K562 (cell line): Measurements from ENCODE around the gene PSMD11. TPM values are rescaled to one million over a fixed set of nuclear protein-coding genes. Genes with fewer than 3 reads are reported as not detected.

Experiments
- ATAC-seq: fragments of 200-7000 bp; cut with Tn5 transposase; 3 replicates; pipeline ENCODE4 v1.9.1; 2020; ENCODE audit warnings: moderate library complexity
- BruUV-seq: library from RNA; stranded (reverse); fragments of 400-500 nt; replicated peaks from 2 replicates; lab custom pipeline; 2021; lab: Mats Ljungman, UMichigan
- CTCF ChIA-PET: fragments of 300-600 bp; formaldehyde crosslinking; extraction: SDS; loops from one replicate; lab custom pipeline; 2021; ENCODE audit warnings: low intra/inter-chr PET ratio; lab: Yijun Ruan, JAX
- POLR2A ChIA-PET: fragments of 300-600, 350-650 bp; sonication (Branson Sonifier 250); formaldehyde crosslinking; extraction: SDS; loops from one replicate; lab custom pipeline; 2021; ENCODE audit warnings: antibody characterized with exemption, inconsistent platforms; lab: Yijun Ruan, JAX
- DNase-seq, 4 experiments: peaks; one replicate each; pipeline versions ENCODE4 v3.0.0 to v3.0.0-alpha.2; 2011 to 2018; ENCODE audit warnings: low spot score in 3 of 4, mixed read lengths in 3 of 4; ENCODE audit errors: extremely low read depth in 1 of 4
- FAIRE-seq: peaks from 2 replicates; lab custom pipeline; 2011; peaks lifted over from hg19 to GRCh38; lab: Jason Lieb, UNC
- H2AFZ ChIP-seq: 2 replicates; pipeline ENCODE4 v1.6.0; 2011; ENCODE audit warnings: low read depth, low read length, control low read depth, inconsistent platforms
- H3K27ac ChIP-seq: fragments of 200-600 bp; 3 replicates; pipeline ENCODE4 v1.8.0; 2011; ENCODE audit warnings: low read depth, mild to moderate bottlenecking, control low read depth, inconsistent platforms, low read length, moderate library complexity, mixed read lengths; ENCODE audit errors: extremely low read depth
- H3K27me3 ChIP-seq, 2 experiments: fragments of 300-600 bp in 1 of 2; 2 replicates in 1 of 2; 3 replicates in 1 of 2; pipeline versions ENCODE4 v1.6.0 to v1.8.0; 2011; ENCODE audit warnings: inconsistent platforms in 2 of 2, low read length in 2 of 2, mild to moderate bottlenecking in 1 of 2, mixed read lengths in 1 of 2, moderate library complexity in 1 of 2; ENCODE audit not compliant: control insufficient read depth in 2 of 2, insufficient read depth in 2 of 2
- H3K36me3 ChIP-seq: fragments of 300-600 bp; 3 replicates; pipeline ENCODE4 v1.8.0; 2011; ENCODE audit warnings: mild to moderate bottlenecking, low read length, inconsistent platforms; ENCODE audit not compliant: control insufficient read depth, insufficient read depth
- H3K4me1 ChIP-seq, 2 experiments: fragments of 200-600 bp in 1 of 2; replicated peaks in 1 of 2; 2 replicates in 1 of 2; 3 replicates in 1 of 2; pipeline versions ENCODE4 v1.5.1 to v1.8.0; 2011; ENCODE audit warnings: inconsistent platforms in 2 of 2, low read length in 2 of 2, mild to moderate bottlenecking in 1 of 2, mixed read lengths in 1 of 2, moderate library complexity in 1 of 2; ENCODE audit not compliant: control insufficient read depth in 2 of 2, insufficient read depth in 2 of 2
- H3K4me2 ChIP-seq: 2 replicates; pipeline ENCODE4 v1.6.1; 2011; ENCODE audit warnings: low read length, control low read depth, inconsistent platforms, mixed read lengths; ENCODE audit not compliant: insufficient read depth
- H3K4me3 ChIP-seq: fragments of 200-600 bp; sonication (generic), shearing (Covaris generic); 2 replicates; pipeline ENCODE4 v1.5.1; 2016; ENCODE audit warnings: control low read depth, inconsistent platforms
- H3K79me2 ChIP-seq: fragments of 200-600 bp; 3 replicates; pipeline ENCODE4 v1.8.0; 2011; ENCODE audit warnings: low read length, inconsistent platforms; ENCODE audit not compliant: control insufficient read depth, insufficient read depth
- H3K9ac ChIP-seq, 2 experiments: 2 replicates each; pipeline versions ENCODE4 v1.6.0 to v1.6.1; 2011; ENCODE audit warnings: low read depth in 2 of 2, low read length in 2 of 2, control low read depth in 1 of 2, inconsistent platforms in 1 of 2, mild to moderate bottlenecking in 1 of 2, mixed read lengths in 1 of 2; ENCODE audit not compliant: insufficient read depth in 1 of 2
- H3K9me1 ChIP-seq: one replicate; pipeline ENCODE4 v1.6.0; 2011; ENCODE audit warnings: inconsistent platforms, mild to moderate bottlenecking, low read length, moderate library complexity; ENCODE audit not compliant: control insufficient read depth, insufficient read depth
- H3K9me3 ChIP-seq: replicated peaks from 2 replicates; pipeline ENCODE4 v1.5.1; 2011; ENCODE audit warnings: low read depth, low read length, inconsistent platforms; ENCODE audit not compliant: control insufficient read depth, insufficient read depth
- H4K20me1 ChIP-seq: replicated peaks from 2 replicates; pipeline ENCODE4 v1.6.1; 2011; ENCODE audit warnings: low read length, inconsistent platforms, mixed read lengths; ENCODE audit not compliant: control insufficient read depth, insufficient read depth
- CC2D1A ChIP-seq: fragments of 450-650 bp; IDR thresholded peaks from 2 replicates; pipeline ENCODE4 v1.6.1; 2017; ENCODE audit warnings: mild to moderate bottlenecking
- CXXC5 ChIP-seq: fragments of 250-450 bp; sonication (Bioruptor Pico); IDR thresholded peaks from 2 replicates; pipeline ENCODE4 v1.8.0; 2022; ENCODE audit warnings: inconsistent platforms, mild to moderate bottlenecking, moderate library complexity
- EWSR1 ChIP-seq: fragments of 450-650 bp; IDR thresholded peaks from 2 replicates; pipeline ENCODE4 v1.6.1; 2018; ENCODE audit warnings: borderline replicate concordance, mild to moderate bottlenecking, low read depth, moderate library complexity; ENCODE audit not compliant: partially characterized antibody
- KAT8 ChIP-seq: fragments of 450-650 bp; IDR thresholded peaks from 2 replicates; pipeline ENCODE4 v1.6.1; 2016; ENCODE audit warnings: low read depth, mild to moderate bottlenecking
- MEF2D ChIP-seq: conservative IDR thresholded peaks from 2 replicates; pipeline ENCODE4 v1.6.1; 2016; ENCODE audit warnings: low read depth, missing genetic modification characterization, missing compliant biosample characterization
- MYC ChIP-seq, 2 experiments: fragments of 250-450 bp in 1 of 2; sonication (Bioruptor Pico) in 1 of 2; IDR thresholded peaks; 2 replicates each; pipeline versions ENCODE4 v1.5.1 to v1.6.1; 2012 to 2021; ENCODE audit warnings: low read depth in 2 of 2, borderline replicate concordance in 1 of 2, improper control_type of control experiment in 1 of 2, low read length in 1 of 2, mild to moderate bottlenecking in 1 of 2, moderate library complexity in 1 of 2
- PHB2 ChIP-seq: fragments of 450-650 bp; IDR thresholded peaks from 2 replicates; pipeline ENCODE4 v1.6.1; 2017; ENCODE audit warnings: low read depth
- ZNF354B ChIP-seq: fragments of 250-450 bp; sonication (Bioruptor Pico); IDR thresholded peaks from 2 replicates; pipeline ENCODE4 v1.4.0; 2020
- WGBS: fragments of 100-300 bp; shearing (Covaris generic); methylation state at CpG from one replicate; pipeline ENCODE4 v1.1.6; 2016; ENCODE audit warnings: low coverage, mixed read lengths; ENCODE audit not compliant: insufficient coverage; ENCODE audit errors: missing lambda C conversion rate; 5-methylcytosine and 5-hydroxymethylcytosine counted together
- in situ Hi-C: fragments of 300-500 bp; cut with MboI; formaldehyde crosslinking; loops from 4 replicates; pipeline ENCODE4 v1.15.0; 2018; ENCODE audit warnings: inconsistent platforms, mixed read lengths
- intact Hi-C: fragments of 100-400 bp; cut with micrococcal nuclease; formaldehyde crosslinking; loops from 2 replicates; pipeline ENCODE4 v1.14.2; 2022
- polyA plus RNA-seq, 8 experiments: library from polyadenylated mRNA; depleted of rRNA in 4 of 8; stranded (reverse) in 5 of 8; unstranded in 3 of 8; fragments of >200 nt; fragmentation: Nextera tagmentation in 2 of 8; fragmentation: Illumina TruSeq in 1 of 8; extraction: Ambion mirVana in 2 of 8; extraction: Trizol in 1 of 8; gene quantifications; 2 replicates each; pipeline versions ENCODE4 v1.2.1 to v1.2.3, GENCODE V29; 2011 to 2014; ENCODE audit warnings: inconsistent platforms in 1 of 8, missing spikeins in 1 of 8
- total RNA-seq, 7 experiments: library from RNA; depleted of rRNA in 6 of 7; stranded (reverse); fragments of >200 nt in 6 of 7; fragmentation: Illumina TruSeq in 2 of 7; extraction: Trizol in 2 of 7; gene quantifications; 2 replicates each; pipeline versions ENCODE4 v1.2.1 to v1.2.3, GENCODE V29; 2011 to 2021; ENCODE audit warnings: low replicate concordance in 1 of 7
- TF ChIP-seq, protein P1 (sequence below): sonication (generic); formaldehyde crosslinking; IDR thresholded peaks from 2 replicates; pipeline ENCODE4 v1.9.0; 2022; ENCODE audit warnings: mild to moderate bottlenecking, missing genetic modification reagents

Gene PSMD11
- total and polyA plus RNA-seq, 9 of the 15 experiments (the other 6 are each of a cell fraction or from before 2014, with no cell fraction given) = 104 to 378 (median 158) TPM

DNA sequence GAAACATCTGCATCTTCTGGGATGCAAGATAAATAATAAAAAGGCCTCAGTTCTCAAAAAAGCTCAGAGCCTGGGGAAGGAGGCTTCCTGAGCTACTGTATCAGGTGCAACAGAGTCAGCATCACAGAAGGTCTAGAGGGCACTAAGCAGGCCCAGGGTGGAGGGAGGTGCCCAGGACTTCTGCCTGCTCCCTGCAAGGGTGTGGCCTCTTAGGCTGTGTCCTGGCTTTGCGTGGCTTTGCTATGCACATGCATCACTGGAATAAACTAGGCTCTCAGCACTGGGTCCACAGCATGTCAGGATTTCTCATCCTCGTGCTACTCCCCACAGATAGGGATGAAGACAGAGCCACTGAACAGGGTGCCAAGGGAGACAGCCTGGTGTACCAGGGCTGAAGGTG is 68.0 kb downstream of the PSMD11 start:
- Histone ChIP-seq H2AFZ (no peak overlapping the region), H3K9ac (no peak overlapping the region), H3K4me1 (no peaks in the 10 kb centered on the region), H3K9me3 (no peaks in the 10 kb centered on the region), H3K4me3 (no peak overlapping the region), H3K27ac (no peak overlapping the region), H3K4me2 (no peak overlapping the region), H3K36me3 (no peaks in the 10 kb centered on the region), H4K20me1 (no peaks in the 10 kb centered on the region), H3K9me1 (no peaks in the 10 kb centered on the region), H3K27me3 (no peaks in the 10 kb centered on the region), H3K79me2 (no peaks in the 10 kb centered on the region)
- DNase-seq (no peak), FAIRE-seq (no peak), ATAC-seq (no peak)
- in situ Hi-C loops (no loop called here), intact Hi-C loops (no loop called here)
- 40% methylated on average over 2 of the region's 2 CpGs for WGBS
- TF ChIP-seq ZNF354B (CRISPR knock-in tag) (no peak), MEF2D (tag) (no peak), PHB2 (no peak), CXXC5 (CRISPR knock-in tag) (no peak), EWSR1 (no peak), KAT8 (no peak), MYC (IDR thresholded peaks at IDR 0.05; ENCODE audit: low read depth, low read length) (no peak), MYC (CRISPR knock-in tag; IDR thresholded peaks at IDR 0.05; ENCODE audit: borderline replicate concordance, low read depth) (no peak), CC2D1A (no peak)
- TF ChIP-seq, protein P1, sequence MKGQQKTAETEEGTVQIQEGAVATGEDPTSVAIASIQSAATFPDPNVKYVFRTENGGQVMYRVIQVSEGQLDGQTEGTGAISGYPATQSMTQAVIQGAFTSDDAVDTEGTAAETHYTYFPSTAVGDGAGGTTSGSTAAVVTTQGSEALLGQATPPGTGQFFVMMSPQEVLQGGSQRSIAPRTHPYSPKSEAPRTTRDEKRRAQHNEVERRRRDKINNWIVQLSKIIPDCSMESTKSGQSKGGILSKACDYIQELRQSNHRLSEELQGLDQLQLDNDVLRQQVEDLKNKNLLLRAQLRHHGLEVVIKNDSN (CRISPR knock-in tag) = no peak
- no TSS peak for BruUV-seq
- POLR2A ChIA-PET = interaction anchor here (0.6 to 0.7 kb wide), 3 partner anchors 12 to 671 kb away, joined by 3 to 5 read pairs (median 3); no protein-coding TSS in a partner anchor
- CTCF ChIA-PET = no interaction called here
